Tibial artery (tissue), 4 donors: ENCODE data around the gene DIS3L2.

ENCODE experiments used
- DNase-seq, 2 donors: peaks; one replicate each; pipeline ENCODE4 v3.0.0-alpha.2; 2019
- H3K27ac ChIP-seq, 2 donors: fragments of 200-600 bp; sonication (generic) in 1 of 2; 1 replicate in 1 of 2; 2 replicates in 1 of 2; pipeline ENCODE4 v1.5.1; 2018 to 2019; ENCODE audit warnings: mild to moderate bottlenecking in 1 of 2
- H3K27me3 ChIP-seq, 2 donors: fragments of 200-600 bp; sonication (generic) in 1 of 2; one replicate each; pipeline versions ENCODE4 v1.5.1 to v1.6.0; 2016 to 2019
- H3K36me3 ChIP-seq, 3 donors: fragments of 200-600 bp; sonication (generic) in 2 of 3; one replicate each; pipeline ENCODE4 v1.5.1; 2016 to 2019; ENCODE audit warnings: mild to moderate bottlenecking in 2 of 3
- H3K4me1 ChIP-seq, 4 donors: fragments of 200-600 bp; sonication (generic) in 2 of 4; 1 replicate in 3 of 4; 2 replicates in 1 of 4; pipeline ENCODE4 v1.5.1; 2016 to 2019
- H3K4me3 ChIP-seq, 2 donors: fragments of 200-600 bp; sonication (generic) in 1 of 2; 1 replicate in 1 of 2; 2 replicates in 1 of 2; pipeline ENCODE4 v1.5.1; 2018 to 2019; ENCODE audit warnings: mild to moderate bottlenecking in 2 of 2
- H3K9me3 ChIP-seq, 3 donors: fragments of 200-600 bp; sonication (generic) in 1 of 3; one replicate each; pipeline ENCODE4 v1.5.1; 2016 to 2019
- CTCF ChIP-seq, 2 experiments: fragments of 200-600 bp in 1 of 2; fragments of 450-650 bp in 1 of 2; IDR thresholded peaks; one replicate each; pipeline ENCODE4 v1.5.1; 2017 to 2019; ENCODE audit warnings: antibody characterized with exemption in 2 of 2, mild to moderate bottlenecking in 1 of 2, moderate library complexity in 1 of 2
- intact Hi-C: fragments of 100-400 bp; cut with DNase I; formaldehyde crosslinking; loops from one replicate; pipeline ENCODE4 v1.15.0; 2023; ENCODE audit warnings: low total_unique reads

The DIS3L2 gene

GRCh38 chr2:231926761-231927565 lies 34.5 kb upstream of the DIS3L2 start:
- Histone ChIP-seq H3K36me3 (no peaks in the 10 kb centered on the region), H3K27me3 (peaks cover 0 to 90% of the 10 kb centered on the region in 2 donors), H3K27ac (no peak overlapping the region), H3K9me3 (no peaks in the 10 kb centered on the region), H3K4me1 (peaks cover 0 to 26% (median 21%) of the 10 kb centered on the region in 4 donors), H3K4me3 (no peak overlapping the region)
- DNase-seq, result peak; percentile 18 to 54
- intact Hi-C loops, result loop anchor here (5.0 kb wide), 2 partner anchors 210 to 515 kb away; no protein-coding TSS in a partner anchor
- TF ChIP-seq CTCF (IDR thresholded peaks at IDR 0.05), result no peak

GRCh38 chr2:231927566-231927890 lies 34.0 kb upstream of the DIS3L2 start:
- Histone ChIP-seq H3K9me3 (no peaks in the 10 kb centered on the region), H3K36me3 (no peaks in the 10 kb centered on the region), H3K4me1 (peaks cover 0 to 26% (median 21%) of the 10 kb centered on the region in 4 donors), H3K4me3 (no peak overlapping the region), H3K27me3 (peaks cover 0 to 85% of the 10 kb centered on the region in 2 donors), H3K27ac (no peak overlapping the region)
- DNase-seq, result peak; percentile 17 to 44
- intact Hi-C loops, result loop anchor here (5.0 kb wide), 2 partner anchors 210 to 515 kb away; no protein-coding TSS in a partner anchor
- TF ChIP-seq CTCF (IDR thresholded peaks at IDR 0.05), result no peak

DNA sequence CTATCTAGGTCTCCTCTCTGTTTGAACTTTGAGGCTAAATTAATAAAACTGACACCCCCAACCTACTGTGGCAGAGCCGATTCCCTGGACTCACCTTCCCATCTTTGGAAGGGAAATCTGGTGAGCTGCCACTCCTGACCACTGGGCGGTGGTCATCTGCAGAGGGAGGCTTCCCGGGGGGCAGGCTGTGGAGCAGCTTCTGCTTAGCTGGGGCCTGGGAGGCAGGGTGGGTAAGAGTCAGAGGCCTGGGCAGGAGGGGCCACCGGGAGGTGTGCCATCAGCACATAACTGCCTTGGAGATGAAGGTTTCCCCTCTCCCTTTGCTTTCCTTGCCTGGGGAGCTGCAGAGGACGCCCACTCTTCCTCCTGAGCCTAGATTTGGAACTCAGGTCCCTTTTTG lies 33.0 kb upstream of the DIS3L2 start:
- H3K4me3 ChIP-seq, result no peak overlapping the region

GRCh38 chr2:231928901-231929725 lies 32.4 kb upstream of the DIS3L2 start:
- no peaks in the 10 kb centered on the region for H3K36me3 ChIP-seq
- peaks cover 0 to 26% (median 21%) of the 10 kb centered on the region in 4 donors for H3K4me1 ChIP-seq
- H3K9me3 ChIP-seq, result no peaks in the 10 kb centered on the region
- no peak overlapping the region for H3K27ac ChIP-seq
- peaks cover 0 to 69% of the 10 kb centered on the region in 2 donors for H3K27me3 ChIP-seq
- intact Hi-C loops, result loop anchor here (5.0 kb wide), 2 partner anchors 208 to 513 kb away; no protein-coding TSS in a partner anchor
- H3K4me3 ChIP-seq, result no peak overlapping the region
- no peak for TF ChIP-seq CTCF (IDR thresholded peaks at IDR 0.05)
- DNase-seq, result peak in 1 of 2 donors; percentile 33

More for the DNA sequence above, 33.0 kb upstream of the DIS3L2 start:
- Histone ChIP-seq H3K9me3 (no peaks in the 10 kb centered on the region), H3K27me3 (peaks cover 0 to 75% of the 10 kb centered on the region in 2 donors), H3K36me3 (no peaks in the 10 kb centered on the region), H3K4me1 (peaks cover 0 to 26% (median 21%) of the 10 kb centered on the region in 4 donors), H3K27ac (no peak overlapping the region)
- intact Hi-C loops, result loop anchor here (5.0 kb wide), 2 partner anchors 209 to 514 kb away; no protein-coding TSS in a partner anchor
- peak; percentile 3 to 51 for DNase-seq
- TF ChIP-seq CTCF (IDR thresholded peaks at IDR 0.05), result no peak

DNA sequence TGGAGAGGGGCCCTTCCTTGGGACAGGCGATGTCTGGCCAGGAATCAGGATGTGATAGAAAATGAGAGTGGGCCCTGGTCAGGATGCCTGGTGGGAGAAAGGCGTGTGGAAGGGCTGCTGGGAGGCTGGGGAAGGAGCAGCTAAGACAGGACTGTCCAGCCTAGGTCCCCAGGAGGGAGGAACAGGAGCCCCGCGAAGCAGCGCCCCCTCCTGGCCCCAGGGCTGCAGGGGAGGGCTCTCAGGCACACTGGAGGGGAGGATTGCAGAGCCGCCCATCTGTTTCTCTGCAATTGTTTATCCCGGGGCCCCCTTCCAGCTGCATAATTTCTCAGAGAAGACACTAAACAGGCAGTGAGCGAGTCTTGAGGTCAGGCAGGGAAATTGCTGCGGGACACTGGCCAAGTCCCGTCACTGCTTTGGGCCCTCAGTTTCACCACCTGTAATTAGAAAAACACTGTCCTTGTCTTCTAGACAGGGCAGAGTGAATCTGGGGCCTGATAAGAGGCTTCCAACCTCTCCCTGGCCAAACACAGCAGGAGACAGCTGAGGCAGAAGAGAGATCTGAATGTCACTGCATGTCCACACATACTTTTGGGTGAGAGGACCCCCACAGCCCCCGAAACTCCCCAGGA lies 31.4 kb upstream of the DIS3L2 start:
- no peak for TF ChIP-seq CTCF (IDR thresholded peaks at IDR 0.05)

More for the DNA sequence above, 31.4 kb upstream of the DIS3L2 start:
- H3K4me1 ChIP-seq, result peaks cover 0 to 21% (median 18%) of the 10 kb centered on the region in 4 donors
- H3K27me3 ChIP-seq, result peaks cover 0 to 59% of the 10 kb centered on the region in 2 donors
- peak in 1 of 2 donors; percentile 55 for DNase-seq
- no peaks in the 10 kb centered on the region for H3K9me3 ChIP-seq
- intact Hi-C loops, result loop anchor here (5.0 kb wide), 2 partner anchors 207 to 512 kb away; no protein-coding TSS in a partner anchor
- H3K27ac ChIP-seq, result no peak overlapping the region
- no peak overlapping the region for H3K4me3 ChIP-seq
- no peaks in the 10 kb centered on the region for H3K36me3 ChIP-seq
